NCI-H2227 (cell line): ENCODE data around the gene GAGE12J.
"Not testable (repeated sequence)": the region's sequence is repeated elsewhere in the genome, so short reads cannot be mapped to it uniquely, and the experiment has no call there.

Source experiments
- DNase-seq: peaks from one replicate; lab custom pipeline; 2025; ENCODE audit not compliant: unreplicated experiment; lab: John Stamatoyannopoulos, UW

GAGE12J gene

GRCh38 chrX:49321737-49322136 is at the start of gene GAGE12J:
TSS of gene GAGE12J (plus strand) at chrX:49322037. CDS start at chrX:49323194, 1,157 bp downstream.
- DNase-seq: not testable (repeated sequence)

- DNase-seq: no peak
Measured at GRCh38 chrX:49272421-49272820, 49.4 kb upstream of the GAGE12J start.

- DNase-seq: no peak
Measured at GRCh38 chrX:49273181-49273727, 48.6 kb upstream of the GAGE12J start.

GRCh38 chrX:49276207-49276606 is 45.6 kb upstream of the GAGE12J start:
- DNase-seq: no peak

GRCh38 chrX:49276671-49277534 is 44.9 kb upstream of the GAGE12J start:
- DNase-seq: no peak

GRCh38 chrX:49277535-49277830 is 44.4 kb upstream of the GAGE12J start:
- DNase-seq: no peak

GRCh38 chrX:49278081-49278480 is 43.8 kb upstream of the GAGE12J start:
- DNase-seq: no peak

GRCh38 chrX:49282647-49283011 is 39.2 kb upstream of the GAGE12J start:
- DNase-seq: peak; percentile 39

GRCh38 chrX:49284212-49284611 is 37.6 kb upstream of the GAGE12J start:
- no peak for DNase-seq

- DNase-seq: no peak
Measured at GRCh38 chrX:49286136-49286535, 35.7 kb upstream of the GAGE12J start.

GRCh38 chrX:49286581-49286980 is 35.3 kb upstream of the GAGE12J start:
- DNase-seq: no peak

- DNase-seq: no peak
Measured at GRCh38 chrX:49287665-49288064, 34.2 kb upstream of the GAGE12J start.

GRCh38 chrX:49290215-49290614 is 31.6 kb upstream of the GAGE12J start:
- no peak for DNase-seq

- peak; percentile 64 for DNase-seq
Measured at GRCh38 chrX:49291615-49292337, 30.1 kb upstream of the GAGE12J start.

GRCh38 chrX:49292400-49293362 is 29.2 kb upstream of the GAGE12J start:
- no peak for DNase-seq

- DNase-seq: not testable (repeated sequence)
Measured at GRCh38 chrX:49299293-49299692, 22.5 kb upstream of the GAGE12J start.

GRCh38 chrX:49300703-49301102 is 21.1 kb upstream of the GAGE12J start:
- no peak for DNase-seq

- no peak for DNase-seq
Measured at GRCh38 chrX:49303346-49303745, 18.5 kb upstream of the GAGE12J start, which contains the start of gene GAGE10. TSS of gene GAGE10 (plus strand) at chrX:49303646. CDS start at chrX:49304860, 1,214 bp downstream.

- DNase-seq: not testable (repeated sequence)
Measured at GRCh38 chrX:49307775-49308174, 14.1 kb upstream of the GAGE12J start.

- DNase-seq: no peak
Measured at GRCh38 chrX:49308604-49309269, 13.1 kb upstream of the GAGE12J start.
